ENCODE results near the gene ZNF628. TPM values are rescaled to one million over a fixed set of nuclear protein-coding genes. Genes with fewer than 3 reads are reported as not detected.

Gene ZNF628
- total RNA-seq, 1 experiment from 2014 or later: 16.7 TPM

- Histone ChIP-seq H3K4me1 (ENCODE audit: insufficient read depth, low read length, poor library complexity, severe bottlenecking) (peaks cover 32% of the 10 kb centered on the region), H3K4me3 (ENCODE audit: low read depth, low read length, poor library complexity, severe bottlenecking) (peak within 1 kb of the TSS; percentile 90), H3K36me3 (ENCODE audit: insufficient read depth, low read length, poor library complexity, severe bottlenecking) (no peaks in the 10 kb centered on the region), H3K9me3 (ENCODE audit: low read depth, low read length, poor library complexity, severe bottlenecking) (no peaks in the 10 kb centered on the region), H3K27ac (ENCODE audit: low read depth, low read length, poor library complexity, severe bottlenecking) (peak within 1 kb of the TSS; percentile 92), H3K27me3 (replicated peaks; ENCODE audit: insufficient read depth, low read depth, low read length, poor library complexity) (no peaks in the 10 kb centered on the region)
- no peak for TF ChIP-seq CTCF (conservative IDR thresholded peaks at IDR 0.05; ENCODE audit: low read depth, low read length)
- no peak for TF ChIP-seq EZH2 (IDR thresholded peaks at IDR 0.05; ENCODE audit: borderline replicate concordance, low read depth, low read length, poor library complexity, severe bottlenecking)
- ChIA-PET CTCF (interaction anchor here (1.5 kb wide), 1 partner anchor 19 kb away, joined by 6 read pairs; no protein-coding TSS in a partner anchor), POLR2A (ENCODE audit: low non-redundant PET) (no interaction called here)
- BruUV-seq (replicated peaks): no TSS peak
- intact Hi-C loops (cut with micrococcal nuclease; ENCODE audit: unreplicated experiment): no loop called here
- DNase-seq (ENCODE audit: low spot score): peak; percentile 79
These were observed 8.4 kb downstream of the ZNF628 start, which contains the start of gene NAT14 for GRCh38 chr19:55484593-55485438. NAT14 (plus strand) TSS chr19:55485188; CDS start chr19:55485709, 521 bp downstream.

- Histone ChIP-seq H3K4me3 (ENCODE audit: low read depth, low read length, poor library complexity, severe bottlenecking) (peak overlapping the region; percentile 90), H3K27me3 (replicated peaks; ENCODE audit: insufficient read depth, low read depth, low read length, poor library complexity) (no peaks in the 10 kb centered on the region), H3K36me3 (ENCODE audit: insufficient read depth, low read length, poor library complexity, severe bottlenecking) (no peaks in the 10 kb centered on the region), H3K4me1 (ENCODE audit: insufficient read depth, low read length, poor library complexity, severe bottlenecking) (peaks cover 32% of the 10 kb centered on the region), H3K27ac (ENCODE audit: low read depth, low read length, poor library complexity, severe bottlenecking) (peak overlapping the region; percentile 92), H3K9me3 (ENCODE audit: low read depth, low read length, poor library complexity, severe bottlenecking) (no peaks in the 10 kb centered on the region)
- DNase-seq (ENCODE audit: low spot score): no peak
- ChIA-PET CTCF (interaction anchor here (1.5 kb wide), 1 partner anchor 18 kb away, joined by 6 read pairs; no protein-coding TSS in a partner anchor), POLR2A (ENCODE audit: low non-redundant PET) (no interaction called here)
- TSS peak; percentile 72 for BruUV-seq (replicated peaks)
- intact Hi-C loops (cut with micrococcal nuclease; ENCODE audit: unreplicated experiment): no loop called here
- TF ChIP-seq EZH2 (IDR thresholded peaks at IDR 0.05; ENCODE audit: borderline replicate concordance, low read depth, low read length, poor library complexity, severe bottlenecking) (no peak), CTCF (conservative IDR thresholded peaks at IDR 0.05; ENCODE audit: low read depth, low read length) (no peak)
These were observed 9.1 kb downstream of the ZNF628 start for GRCh38 chr19:55485439-55486011.

- DNase-seq (ENCODE audit: low spot score): no peak
- ChIA-PET CTCF (interaction anchor here (1.1 to 1.5 kb wide), 2 partner anchors 17 to 18 kb away, joined by 4 to 6 read pairs; no protein-coding TSS in a partner anchor), POLR2A (ENCODE audit: low non-redundant PET) (no interaction called here)
- H3K27ac ChIP-seq (ENCODE audit: low read depth, low read length, poor library complexity, severe bottlenecking): peak overlapping the region; percentile 62
- H3K9me3 ChIP-seq (ENCODE audit: low read depth, low read length, poor library complexity, severe bottlenecking): no peaks in the 10 kb centered on the region
- peaks cover 32% of the 10 kb centered on the region for H3K4me1 ChIP-seq (ENCODE audit: insufficient read depth, low read length, poor library complexity, severe bottlenecking)
- intact Hi-C loops (cut with micrococcal nuclease; ENCODE audit: unreplicated experiment): no loop called here
- no peaks in the 10 kb centered on the region for H3K27me3 ChIP-seq (replicated peaks; ENCODE audit: insufficient read depth, low read depth, low read length, poor library complexity)
- peak overlapping the region; percentile 90 for H3K4me3 ChIP-seq (ENCODE audit: low read depth, low read length, poor library complexity, severe bottlenecking)
- BruUV-seq (replicated peaks): no TSS peak
- no peaks in the 10 kb centered on the region for H3K36me3 ChIP-seq (ENCODE audit: insufficient read depth, low read length, poor library complexity, severe bottlenecking)
- TF ChIP-seq EZH2 (IDR thresholded peaks at IDR 0.05; ENCODE audit: borderline replicate concordance, low read depth, low read length, poor library complexity, severe bottlenecking) (no peak), CTCF (conservative IDR thresholded peaks at IDR 0.05; ENCODE audit: low read depth, low read length) (no peak)
These were observed 9.9 kb downstream of the ZNF628 start for GRCh38 chr19:55486043-55486970.

Measured in A673 (cell line).